HG02840 (cell line): ENCODE measurements around the gene ZIC3.

ENCODE experiments used
- ATAC-seq: cut with Tn5 transposase; IDR thresholded peaks from one replicate; pipeline ENCODE4 v1.9.1; 2021; ENCODE audit warnings: mild to moderate bottlenecking, moderate library complexity, moderate number of reproducible peaks; ENCODE audit not compliant: unreplicated experiment, low FRiP score

Gene ZIC3

DNA sequence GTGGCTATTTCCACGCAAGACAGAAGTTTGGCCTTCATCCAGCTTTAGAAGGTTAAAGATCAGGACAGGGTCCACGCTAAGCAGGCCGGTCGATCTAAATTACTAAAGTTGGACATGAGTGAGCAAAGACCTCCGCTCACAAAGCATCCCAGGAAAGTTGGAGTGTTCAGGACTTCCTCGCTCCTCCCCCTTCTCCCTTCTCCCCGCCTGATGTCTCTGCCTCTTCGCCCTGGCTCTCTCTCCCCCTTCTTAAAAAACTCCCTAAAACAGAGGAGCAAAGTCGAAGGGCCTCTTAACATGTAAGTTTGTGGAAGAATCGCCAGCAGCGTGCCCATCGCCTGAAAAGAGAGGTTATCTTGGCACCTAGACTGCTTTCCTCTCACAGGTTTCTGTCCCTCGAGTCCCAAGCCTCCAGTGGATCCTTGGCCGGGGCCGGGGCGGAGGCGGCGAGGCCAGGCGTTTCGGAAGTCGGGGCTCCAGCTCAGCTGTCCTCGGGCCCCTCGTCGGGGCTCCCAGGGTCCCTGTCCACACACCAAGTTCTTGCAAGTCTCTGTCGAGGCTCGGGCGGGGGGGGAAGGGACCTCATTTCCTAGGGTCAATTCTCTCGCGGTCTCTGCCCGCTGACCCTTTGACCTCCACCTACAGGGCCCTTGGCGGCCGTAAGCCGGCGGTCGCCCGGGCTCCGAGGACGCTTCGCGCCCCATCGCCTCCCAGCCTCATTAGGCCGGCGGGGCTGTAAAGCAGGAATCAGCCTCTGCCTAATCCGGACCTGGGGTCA is 7.6 kb downstream of the ZIC3 start:
- ATAC-seq, result no peak

GRCh38 chrX:137574102-137574783 is 8.3 kb downstream of the ZIC3 start:
- no peak for ATAC-seq

DNA sequence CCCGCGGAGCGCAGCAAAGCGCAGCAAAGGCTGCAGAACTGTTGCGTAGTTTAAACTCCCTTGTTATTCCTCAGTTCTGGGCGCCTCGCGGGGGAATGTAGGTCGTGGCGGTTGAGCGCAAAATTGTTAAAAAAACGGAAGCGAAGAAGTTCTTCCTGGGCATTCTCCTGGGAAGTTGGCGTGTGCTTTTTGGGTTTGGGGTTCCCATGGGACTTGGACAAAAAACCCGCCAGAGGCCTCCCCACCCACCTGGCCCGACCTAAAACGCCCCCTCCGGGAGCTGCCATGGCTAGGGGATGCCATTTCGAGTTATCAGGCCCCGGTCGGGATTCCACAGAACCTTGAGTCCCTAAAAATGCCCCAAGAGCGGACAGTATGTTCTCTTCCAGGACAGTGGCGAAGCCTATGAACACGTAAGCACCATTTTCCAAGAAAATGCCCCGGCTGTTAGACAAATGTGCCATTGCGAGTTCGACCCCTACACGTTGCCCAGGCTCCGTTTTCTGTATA is 8.9 kb downstream of the ZIC3 start:
- no peak for ATAC-seq

GRCh38 chrX:137575596-137576255 is 9.8 kb downstream of the ZIC3 start:
- no peak for ATAC-seq

DNA sequence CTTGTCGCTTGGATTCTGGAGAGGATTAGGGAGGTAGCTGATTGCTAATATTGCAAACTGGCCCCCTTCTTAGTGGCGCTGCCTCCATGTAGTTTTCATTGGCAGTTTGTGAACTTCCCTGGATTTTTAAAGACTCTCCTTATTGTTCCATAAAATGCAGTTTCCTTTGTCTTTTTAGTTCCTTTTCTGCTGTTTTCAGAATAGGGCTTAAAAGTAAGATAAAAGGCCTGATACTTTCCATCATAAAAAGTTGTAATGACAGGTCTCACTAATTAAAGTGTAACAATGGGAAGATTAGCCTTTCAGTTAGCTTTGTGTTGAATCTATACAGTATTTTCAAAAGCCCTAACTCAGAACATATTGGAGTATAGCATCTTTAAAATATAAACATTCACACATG is 21.2 kb downstream of the ZIC3 start:
- no peak for ATAC-seq

- ATAC-seq, result no peak
Observed at GRCh38 chrX:137600769-137601168, 34.8 kb downstream of the ZIC3 start.
